Large intestine (tissue), 1 donor: Measurements from ENCODE around the gene PRAMEF14. TPM values are rescaled to one million over a fixed set of nuclear protein-coding genes. Genes with fewer than 3 reads are reported as not detected.

ENCODE experiments used
- polyA plus RNA-seq: library from polyadenylated mRNA; unstranded; fragments of 120-200 nt; gene quantifications from one replicate; pipeline ENCODE4 v1.2.1, GENCODE V29; 2013

The PRAMEF14 gene
- polyA plus RNA-seq, 1 donor: not detected

Other genes with a start within 250 kb of the PRAMEF14 start
- not detected for gene HNRNPCL2, start 230.3 kb downstream of the PRAMEF14 start, polyA plus RNA-seq
- not detected for gene PRAMEF26, start 191.1 kb downstream of the PRAMEF14 start, polyA plus RNA-seq
- not detected for gene HNRNPCL4, start 181.5 kb downstream of the PRAMEF14 start, polyA plus RNA-seq
- gene PRAMEF9, start 175.3 kb downstream of the PRAMEF14 start, polyA plus RNA-seq: not detected
- not detected for gene PRAMEF13, start 145.7 kb downstream of the PRAMEF14 start, polyA plus RNA-seq
- gene PRAMEF18, start 121.0 kb downstream of the PRAMEF14 start, polyA plus RNA-seq: not detected
- not detected for gene PRAMEF5, start 92.9 kb downstream of the PRAMEF14 start, polyA plus RNA-seq
- not detected for gene PRAMEF8, start 62.0 kb downstream of the PRAMEF14 start, polyA plus RNA-seq
- not detected for gene PRAMEF33, start 43.6 kb downstream of the PRAMEF14 start, polyA plus RNA-seq
- not detected for gene PRAMEF15, start 31.6 kb downstream of the PRAMEF14 start, polyA plus RNA-seq
- gene PRAMEF19, start 24.8 kb upstream of the PRAMEF14 start, polyA plus RNA-seq: not detected
- not detected for gene PRAMEF17, start 42.5 kb upstream of the PRAMEF14 start, polyA plus RNA-seq
- not detected for gene PRAMEF20, start 63.3 kb upstream of the PRAMEF14 start, polyA plus RNA-seq
- gene LRRC38, start 166.9 kb upstream of the PRAMEF14 start, polyA plus RNA-seq: 0.22 TPM
- 11.9 TPM for gene PDPN, start 236.7 kb upstream of the PRAMEF14 start, polyA plus RNA-seq